K562 (cell line): ENCODE results near the gene FASN. TPM values are rescaled to one million over a fixed set of nuclear protein-coding genes. Genes with fewer than 3 reads are reported as not detected.

Experiments
- ATF7 ChIP-seq: fragments of 450-650 bp; IDR thresholded peaks from 2 replicates; pipeline ENCODE4 v1.7.1; 2014; ENCODE audit warnings: mild to moderate bottlenecking, moderate library complexity
- RBM22 ChIP-seq: fragments of 200-400 bp; formaldehyde crosslinking; IDR thresholded peaks from 2 replicates; pipeline ENCODE4 v1.6.1; 2018; ENCODE audit warnings: low read length, low read depth; ENCODE audit not compliant: poor library complexity, severe bottlenecking
- TGIF2 ChIP-seq: sonication (generic); formaldehyde crosslinking; IDR thresholded peaks from 2 replicates; pipeline ENCODE4 v1.8.1; 2022; ENCODE audit warnings: mild to moderate bottlenecking, missing genetic modification reagents, moderate library complexity
- YY1 ChIP-seq, 3 experiments: IDR thresholded peaks; 2 replicates each; pipeline ENCODE4 v1.6.1; 2011; ENCODE audit warnings: low read length in 2 of 3, mild to moderate bottlenecking in 2 of 3, moderate library complexity in 2 of 3, borderline replicate concordance in 1 of 3, control low read depth in 1 of 3, low read depth in 1 of 3; ENCODE audit not compliant: insufficient read depth in 3 of 3, insufficient replicate concordance in 2 of 3, control insufficient read depth in 1 of 3, insufficient read length in 1 of 3; ENCODE audit errors: extremely low read depth in 1 of 3
- ZC3H8 ChIP-seq: fragments of 450-650 bp; IDR thresholded peaks from 2 replicates; pipeline ENCODE4 v1.6.1; 2017
- polyA plus RNA-seq, 8 experiments: library from polyadenylated mRNA; depleted of rRNA in 4 of 8; stranded (reverse) in 5 of 8; unstranded in 3 of 8; fragments of >200 nt; fragmentation: Nextera tagmentation in 2 of 8; fragmentation: Illumina TruSeq in 1 of 8; extraction: Ambion mirVana in 2 of 8; extraction: Trizol in 1 of 8; gene quantifications; 2 replicates each; pipeline versions ENCODE4 v1.2.1 to v1.2.3, GENCODE V29; 2011 to 2014; ENCODE audit warnings: inconsistent platforms in 1 of 8, missing spikeins in 1 of 8
- total RNA-seq, 7 experiments: library from RNA; depleted of rRNA in 6 of 7; stranded (reverse); fragments of >200 nt in 6 of 7; fragmentation: Illumina TruSeq in 2 of 7; extraction: Trizol in 2 of 7; gene quantifications; 2 replicates each; pipeline versions ENCODE4 v1.2.1 to v1.2.3, GENCODE V29; 2011 to 2021; ENCODE audit warnings: low replicate concordance in 1 of 7
- TF ChIP-seq, protein P1 (sequence below), 2 experiments: fragments of 450-650 bp; formaldehyde crosslinking in 1 of 2; IDR thresholded peaks; 2 replicates each; pipeline versions ENCODE4 v1.4.0 to v1.6.1; 2014 to 2020; ENCODE audit warnings: mild to moderate bottlenecking in 2 of 2, borderline replicate concordance in 1 of 2, low read depth in 1 of 2
- TF ChIP-seq, protein P2 (sequence below): IDR thresholded peaks from 2 replicates; pipeline ENCODE4 v1.6.1; 2011; ENCODE audit warnings: borderline replicate concordance, low read depth, mild to moderate bottlenecking, moderate library complexity, low read length; ENCODE audit not compliant: insufficient read depth, poor library complexity, severe bottlenecking
- TF ChIP-seq, protein P3 (sequence below): fragments of 250-450 bp; sonication (Bioruptor Pico); IDR thresholded peaks from 2 replicates; pipeline ENCODE4 v1.4.0; 2020; ENCODE audit warnings: mild to moderate bottlenecking, moderate library complexity

The FASN gene
- total and polyA plus RNA-seq, 9 of the 15 experiments (the other 6 are each of a cell fraction or from before 2014, with no cell fraction given): 0.15 to 663 (median 49.9) TPM

GRCh38 chr17:82098169-82098938 is at the start of gene FASN (continued):
- TF ChIP-seq, protein P1, sequence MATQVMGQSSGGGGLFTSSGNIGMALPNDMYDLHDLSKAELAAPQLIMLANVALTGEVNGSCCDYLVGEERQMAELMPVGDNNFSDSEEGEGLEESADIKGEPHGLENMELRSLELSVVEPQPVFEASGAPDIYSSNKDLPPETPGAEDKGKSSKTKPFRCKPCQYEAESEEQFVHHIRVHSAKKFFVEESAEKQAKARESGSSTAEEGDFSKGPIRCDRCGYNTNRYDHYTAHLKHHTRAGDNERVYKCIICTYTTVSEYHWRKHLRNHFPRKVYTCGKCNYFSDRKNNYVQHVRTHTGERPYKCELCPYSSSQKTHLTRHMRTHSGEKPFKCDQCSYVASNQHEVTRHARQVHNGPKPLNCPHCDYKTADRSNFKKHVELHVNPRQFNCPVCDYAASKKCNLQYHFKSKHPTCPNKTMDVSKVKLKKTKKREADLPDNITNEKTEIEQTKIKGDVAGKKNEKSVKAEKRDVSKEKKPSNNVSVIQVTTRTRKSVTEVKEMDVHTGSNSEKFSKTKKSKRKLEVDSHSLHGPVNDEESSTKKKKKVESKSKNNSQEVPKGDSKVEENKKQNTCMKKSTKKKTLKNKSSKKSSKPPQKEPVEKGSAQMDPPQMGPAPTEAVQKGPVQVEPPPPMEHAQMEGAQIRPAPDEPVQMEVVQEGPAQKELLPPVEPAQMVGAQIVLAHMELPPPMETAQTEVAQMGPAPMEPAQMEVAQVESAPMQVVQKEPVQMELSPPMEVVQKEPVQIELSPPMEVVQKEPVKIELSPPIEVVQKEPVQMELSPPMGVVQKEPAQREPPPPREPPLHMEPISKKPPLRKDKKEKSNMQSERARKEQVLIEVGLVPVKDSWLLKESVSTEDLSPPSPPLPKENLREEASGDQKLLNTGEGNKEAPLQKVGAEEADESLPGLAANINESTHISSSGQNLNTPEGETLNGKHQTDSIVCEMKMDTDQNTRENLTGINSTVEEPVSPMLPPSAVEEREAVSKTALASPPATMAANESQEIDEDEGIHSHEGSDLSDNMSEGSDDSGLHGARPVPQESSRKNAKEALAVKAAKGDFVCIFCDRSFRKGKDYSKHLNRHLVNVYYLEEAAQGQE (IDR thresholded peaks at IDR 0.05; ENCODE audit: borderline replicate concordance): peak; percentile 40; the same call in 1 of the 2 replicates
- TF ChIP-seq, protein P1 (CRISPR knock-in tag; IDR thresholded peaks at IDR 0.05; ENCODE audit: low read depth): 0 out of 2 replicates have a peak, but pooled peaks have one; percentile 14
- TF ChIP-seq RBM22: peak; percentile 85
- TF ChIP-seq, protein P2, sequence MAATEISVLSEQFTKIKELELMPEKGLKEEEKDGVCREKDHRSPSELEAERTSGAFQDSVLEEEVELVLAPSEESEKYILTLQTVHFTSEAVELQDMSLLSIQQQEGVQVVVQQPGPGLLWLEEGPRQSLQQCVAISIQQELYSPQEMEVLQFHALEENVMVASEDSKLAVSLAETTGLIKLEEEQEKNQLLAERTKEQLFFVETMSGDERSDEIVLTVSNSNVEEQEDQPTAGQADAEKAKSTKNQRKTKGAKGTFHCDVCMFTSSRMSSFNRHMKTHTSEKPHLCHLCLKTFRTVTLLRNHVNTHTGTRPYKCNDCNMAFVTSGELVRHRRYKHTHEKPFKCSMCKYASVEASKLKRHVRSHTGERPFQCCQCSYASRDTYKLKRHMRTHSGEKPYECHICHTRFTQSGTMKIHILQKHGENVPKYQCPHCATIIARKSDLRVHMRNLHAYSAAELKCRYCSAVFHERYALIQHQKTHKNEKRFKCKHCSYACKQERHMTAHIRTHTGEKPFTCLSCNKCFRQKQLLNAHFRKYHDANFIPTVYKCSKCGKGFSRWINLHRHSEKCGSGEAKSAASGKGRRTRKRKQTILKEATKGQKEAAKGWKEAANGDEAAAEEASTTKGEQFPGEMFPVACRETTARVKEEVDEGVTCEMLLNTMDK: peak; percentile 64
- TF ChIP-seq ZC3H8: no peak
- TF ChIP-seq YY1 (IDR thresholded peaks at IDR 0.05; ENCODE audit: borderline replicate concordance in 1 of 3, control insufficient read depth in 1 of 3, extremely low read depth in 1 of 3, insufficient read depth in 3 of 3, insufficient read length in 1 of 3, insufficient replicate concordance in 2 of 3, low read depth in 1 of 3, low read length in 2 of 3): peak; percentile 60 to 93 (median 89)
- TF ChIP-seq, protein P3, sequence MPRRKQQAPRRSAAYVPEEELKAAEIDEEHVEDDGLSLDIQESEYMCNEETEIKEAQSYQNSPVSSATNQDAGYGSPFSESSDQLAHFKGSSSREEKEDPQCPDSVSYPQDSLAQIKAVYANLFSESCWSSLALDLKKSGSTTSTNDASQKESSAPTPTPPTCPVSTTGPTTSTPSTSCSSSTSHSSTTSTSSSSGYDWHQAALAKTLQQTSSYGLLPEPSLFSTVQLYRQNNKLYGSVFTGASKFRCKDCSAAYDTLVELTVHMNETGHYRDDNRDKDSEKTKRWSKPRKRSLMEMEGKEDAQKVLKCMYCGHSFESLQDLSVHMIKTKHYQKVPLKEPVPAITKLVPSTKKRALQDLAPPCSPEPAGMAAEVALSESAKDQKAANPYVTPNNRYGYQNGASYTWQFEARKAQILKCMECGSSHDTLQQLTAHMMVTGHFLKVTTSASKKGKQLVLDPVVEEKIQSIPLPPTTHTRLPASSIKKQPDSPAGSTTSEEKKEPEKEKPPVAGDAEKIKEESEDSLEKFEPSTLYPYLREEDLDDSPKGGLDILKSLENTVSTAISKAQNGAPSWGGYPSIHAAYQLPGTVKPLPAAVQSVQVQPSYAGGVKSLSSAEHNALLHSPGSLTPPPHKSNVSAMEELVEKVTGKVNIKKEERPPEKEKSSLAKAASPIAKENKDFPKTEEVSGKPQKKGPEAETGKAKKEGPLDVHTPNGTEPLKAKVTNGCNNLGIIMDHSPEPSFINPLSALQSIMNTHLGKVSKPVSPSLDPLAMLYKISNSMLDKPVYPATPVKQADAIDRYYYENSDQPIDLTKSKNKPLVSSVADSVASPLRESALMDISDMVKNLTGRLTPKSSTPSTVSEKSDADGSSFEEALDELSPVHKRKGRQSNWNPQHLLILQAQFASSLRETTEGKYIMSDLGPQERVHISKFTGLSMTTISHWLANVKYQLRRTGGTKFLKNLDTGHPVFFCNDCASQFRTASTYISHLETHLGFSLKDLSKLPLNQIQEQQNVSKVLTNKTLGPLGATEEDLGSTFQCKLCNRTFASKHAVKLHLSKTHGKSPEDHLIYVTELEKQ (CRISPR knock-in tag): no peak
- 0 out of 2 replicates have a peak, but pooled peaks have one; percentile 86 for TF ChIP-seq TGIF2
- TF ChIP-seq ATF7: 0 out of 2 replicates have a peak, but pooled peaks have one; percentile 53
